HL-60/S4 treated with phorbol 12-myristate 13-acetate at 8.2 ng/mL for 4 days and 3 days (cell line): Measurements from ENCODE around the gene WWOX.

Experiments
- in situ Hi-C: fragments of 300-500 bp; cut with MboI; formaldehyde crosslinking; loops from 2 replicates; pipeline ENCODE4 v1.15.0; 2022; ENCODE audit warnings: low sequenced_read_pairs

WWOX gene

DNA sequence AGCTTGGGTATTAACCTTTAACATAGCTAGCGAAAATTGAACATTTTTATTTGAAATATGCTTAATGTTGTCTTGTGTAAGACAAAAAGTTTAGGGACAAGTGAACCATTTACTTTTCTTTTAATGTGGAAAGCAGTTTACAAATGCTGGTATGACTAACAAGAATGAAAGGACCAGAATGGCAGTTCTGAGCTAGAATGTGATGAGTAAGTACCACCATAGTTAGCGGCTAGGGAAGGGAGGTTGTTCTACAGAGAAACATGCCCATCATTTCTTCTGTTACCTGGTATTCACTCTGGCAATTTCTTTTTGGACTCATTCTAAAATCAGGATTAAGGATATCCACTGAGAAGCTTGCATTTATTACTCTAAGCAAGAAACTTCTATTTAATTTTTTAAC lies 121.1 kb downstream of the WWOX start:
- in situ Hi-C loops, result no loop called here

DNA sequence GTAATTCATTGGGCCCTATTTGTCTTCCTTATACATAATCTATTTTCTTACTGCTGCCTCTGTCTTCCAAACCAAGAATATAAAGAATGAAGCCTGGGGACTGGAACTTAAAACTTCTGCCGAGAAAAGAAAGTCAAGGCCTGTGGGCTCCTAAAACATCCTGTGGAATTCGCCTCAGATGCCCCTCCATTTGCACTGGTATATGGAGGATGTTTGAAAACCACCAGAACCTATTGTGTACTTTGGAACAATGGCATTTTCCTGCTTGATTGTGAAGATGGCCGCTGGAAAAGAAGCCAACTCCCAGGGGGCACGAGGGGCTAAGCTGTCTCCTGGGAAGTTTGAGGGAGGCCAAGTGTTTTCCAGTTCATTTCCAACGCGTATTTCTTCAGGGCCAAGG lies 122.4 kb downstream of the WWOX start:
- in situ Hi-C loops, result no loop called here

DNA sequence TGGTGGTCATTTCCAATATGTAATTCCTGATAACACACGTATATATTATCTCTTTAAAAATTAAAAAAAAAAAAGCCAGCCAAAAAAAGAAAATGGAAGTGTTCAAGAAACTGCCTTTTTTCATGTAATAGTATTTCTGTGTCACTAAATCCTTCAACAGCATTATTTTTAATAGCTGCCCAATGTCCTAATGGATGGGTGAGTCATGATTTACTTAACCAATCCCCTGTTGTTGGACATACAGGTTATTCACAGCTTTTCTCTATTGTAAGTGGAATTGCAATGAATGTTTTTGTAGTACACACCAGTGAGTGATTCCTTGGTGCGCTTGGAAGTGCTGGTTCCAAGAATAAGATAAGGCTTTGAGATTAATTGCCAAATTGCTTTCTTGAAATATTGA lies 124.9 kb downstream of the WWOX start:
- in situ Hi-C loops, result no loop called here

DNA sequence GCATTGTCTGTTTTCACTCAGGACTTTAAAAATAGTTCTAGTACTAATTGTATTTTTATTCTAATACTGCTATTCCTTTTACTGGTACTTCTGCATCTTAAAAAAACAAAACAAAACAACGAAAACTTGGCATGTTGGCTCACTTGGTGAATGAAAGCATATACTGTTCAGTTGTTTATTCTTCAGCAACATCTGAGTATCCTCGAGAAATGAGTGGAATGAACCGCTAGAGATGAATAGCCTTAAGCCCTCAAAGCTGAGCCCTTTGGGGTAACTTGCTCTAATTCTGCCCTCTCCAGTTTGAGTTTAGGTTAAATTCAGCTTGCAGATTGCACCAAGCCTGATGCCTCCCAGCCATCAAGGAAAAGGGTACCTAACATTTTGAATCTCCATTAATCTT lies 126.5 kb downstream of the WWOX start:
- in situ Hi-C loops, result no loop called here

DNA sequence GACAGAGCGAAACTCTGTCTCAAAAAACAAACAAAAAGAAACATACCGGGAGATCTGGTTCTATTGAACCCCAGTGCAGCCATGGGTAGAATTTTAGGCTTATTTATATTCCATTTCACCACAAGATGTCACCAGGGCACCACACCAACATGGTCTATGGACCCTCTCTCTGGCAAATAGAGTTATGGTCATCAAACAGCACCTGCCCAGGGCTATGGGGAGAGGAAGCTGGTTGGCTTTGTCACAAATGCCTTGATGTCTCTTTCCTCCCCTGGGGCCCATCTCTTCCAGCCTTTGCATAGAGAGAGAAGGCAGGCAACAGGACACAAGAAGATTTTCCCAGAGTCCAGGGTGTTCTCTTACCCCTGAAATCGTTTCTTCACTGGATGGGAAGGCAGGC lies 128.4 kb downstream of the WWOX start:
- in situ Hi-C loops, result no loop called here

DNA sequence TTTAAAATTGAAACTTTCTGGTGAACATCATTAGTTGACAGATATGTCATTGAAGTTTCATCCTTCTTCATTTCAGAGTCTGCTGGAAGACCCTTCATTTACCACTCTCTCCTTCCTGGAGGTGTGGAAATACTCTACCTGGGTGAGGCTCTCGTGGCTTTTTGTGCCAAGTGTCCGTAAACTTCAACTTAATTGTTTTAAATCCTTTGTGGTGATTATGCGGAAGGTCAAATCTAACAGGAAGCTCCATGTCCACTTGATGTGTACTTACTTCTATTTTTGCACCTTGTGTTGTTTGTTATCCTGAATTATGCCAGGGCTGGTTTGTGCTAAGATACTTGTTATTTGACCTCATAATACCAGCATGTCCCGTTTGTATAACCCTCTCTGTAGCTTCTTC lies 129.2 kb downstream of the WWOX start:
- in situ Hi-C loops, result no loop called here

DNA sequence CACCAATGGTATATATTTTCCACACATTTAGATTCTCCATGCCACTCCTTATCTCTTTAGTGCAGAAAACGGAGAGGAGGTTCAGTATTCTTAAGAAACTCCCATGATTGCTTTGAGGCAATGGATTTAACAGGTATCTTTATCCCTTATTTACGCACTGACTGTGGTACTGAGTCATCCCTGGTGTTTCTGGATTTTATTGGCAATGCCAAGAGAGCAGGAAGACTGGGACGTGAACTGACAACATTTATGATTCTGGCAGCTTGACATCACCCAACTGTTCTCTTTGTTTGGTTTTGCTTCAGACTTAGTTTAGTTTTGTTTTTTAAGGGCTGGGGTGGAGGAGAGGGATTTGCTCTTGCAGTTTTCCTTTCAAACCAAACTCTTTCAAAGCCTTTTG lies 131.4 kb downstream of the WWOX start:
- in situ Hi-C loops, result no loop called here

DNA sequence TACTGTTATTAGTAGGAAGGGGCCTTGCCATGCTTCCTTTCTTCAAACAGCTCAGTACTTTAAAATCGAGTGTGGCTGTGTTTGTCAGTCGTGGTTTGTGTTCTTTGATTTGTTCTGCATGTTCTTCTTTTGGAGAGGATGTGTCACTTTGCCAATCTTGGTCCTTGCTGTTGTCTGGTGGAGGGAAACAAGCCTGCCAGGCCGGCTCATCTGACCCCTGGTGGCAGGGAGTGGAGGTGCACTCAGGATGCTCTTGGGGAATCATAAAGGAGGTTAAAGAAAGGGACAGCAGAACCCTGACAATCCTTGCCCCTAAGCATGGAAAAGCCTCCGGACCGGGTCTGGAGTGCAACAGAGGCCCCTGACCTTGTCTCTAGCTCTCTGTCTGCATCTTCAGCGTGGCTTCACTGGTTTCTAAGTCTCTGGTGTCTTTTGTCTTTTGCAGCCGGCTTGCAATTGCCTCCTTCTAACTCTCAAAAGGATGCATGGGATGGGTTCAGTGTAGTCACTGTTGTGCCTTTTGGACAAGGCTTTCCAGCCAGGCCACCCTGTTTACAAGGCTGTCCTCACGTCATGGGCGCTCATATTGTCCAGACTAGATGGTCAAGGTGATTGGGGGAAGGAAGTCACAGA lies 135.8 kb downstream of the WWOX start:
- in situ Hi-C loops, result no loop called here

DNA sequence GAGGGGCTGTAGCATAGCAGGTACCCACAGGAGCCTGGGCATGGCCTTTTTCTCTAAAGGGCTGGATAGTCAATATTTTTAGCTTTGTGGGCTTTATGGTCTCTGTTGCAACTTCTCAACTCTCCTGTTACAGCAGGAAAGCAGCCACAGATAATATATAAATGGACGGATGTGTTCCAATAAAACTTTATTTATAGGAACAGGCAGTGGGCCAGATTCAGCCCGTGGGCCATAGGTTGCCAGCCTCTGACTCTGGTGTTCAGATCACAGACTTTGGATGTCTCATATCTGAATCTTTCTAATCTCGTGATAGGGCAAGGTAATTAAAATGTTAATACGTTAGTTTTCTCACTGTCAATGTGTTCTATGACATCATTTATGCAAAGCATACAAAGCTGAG lies 136.4 kb downstream of the WWOX start:
- in situ Hi-C loops, result no loop called here

DNA sequence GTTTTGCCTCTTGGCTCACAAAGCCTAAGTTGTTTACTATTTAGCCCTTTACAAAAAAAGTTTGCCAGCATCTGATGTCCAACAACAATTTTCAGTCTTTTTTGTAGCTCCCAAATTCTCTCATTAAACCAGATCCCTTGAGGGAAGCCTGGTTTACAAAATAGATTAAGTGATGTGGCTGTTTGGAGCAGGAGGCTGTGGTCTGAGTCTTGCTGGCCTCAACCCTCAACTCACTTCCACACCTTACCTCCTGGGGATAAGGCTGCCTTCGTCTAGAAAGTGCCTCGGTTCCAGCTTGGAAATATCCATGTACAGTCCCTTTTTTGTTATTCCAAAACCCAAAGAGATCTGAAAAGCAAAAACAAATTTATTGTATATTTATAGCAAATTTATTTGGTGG lies 138.4 kb downstream of the WWOX start:
- in situ Hi-C loops, result no loop called here

DNA sequence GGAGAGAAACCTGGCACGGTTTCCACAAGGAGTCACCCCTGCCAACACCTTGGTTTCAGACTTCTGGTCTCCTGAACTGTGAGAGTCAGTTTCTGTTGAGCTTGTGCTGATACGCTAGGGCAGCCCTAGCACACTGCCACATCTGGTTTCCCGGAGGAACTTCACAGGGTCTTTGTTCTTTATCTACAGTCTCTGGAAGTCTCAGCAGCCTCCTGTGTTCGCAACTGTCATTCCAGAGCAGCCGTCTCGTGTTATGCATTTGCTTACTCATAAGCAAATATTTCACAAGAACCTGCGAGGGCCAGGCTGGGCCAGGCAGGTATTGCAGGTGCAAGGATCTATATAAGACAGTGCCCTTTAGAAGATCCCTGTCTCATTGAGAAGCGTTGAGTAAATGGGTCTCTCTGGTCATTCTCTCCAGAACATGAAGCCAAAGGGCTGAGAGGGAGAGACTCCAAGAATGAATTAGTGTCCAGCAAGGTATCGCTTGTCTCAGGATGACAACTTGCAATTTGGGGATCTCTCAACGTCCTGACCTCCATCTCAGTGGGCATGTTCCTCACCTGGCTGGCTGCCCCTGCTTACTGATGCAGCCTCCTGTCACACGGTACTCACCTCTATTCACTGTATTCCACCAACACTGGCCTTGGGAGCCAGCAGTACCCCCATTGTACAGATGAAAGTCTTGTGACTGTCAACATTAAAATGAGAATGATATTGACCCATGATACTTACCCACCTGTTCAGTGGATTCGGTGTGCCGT lies 141.2 kb downstream of the WWOX start:
- in situ Hi-C loops, result no loop called here

DNA sequence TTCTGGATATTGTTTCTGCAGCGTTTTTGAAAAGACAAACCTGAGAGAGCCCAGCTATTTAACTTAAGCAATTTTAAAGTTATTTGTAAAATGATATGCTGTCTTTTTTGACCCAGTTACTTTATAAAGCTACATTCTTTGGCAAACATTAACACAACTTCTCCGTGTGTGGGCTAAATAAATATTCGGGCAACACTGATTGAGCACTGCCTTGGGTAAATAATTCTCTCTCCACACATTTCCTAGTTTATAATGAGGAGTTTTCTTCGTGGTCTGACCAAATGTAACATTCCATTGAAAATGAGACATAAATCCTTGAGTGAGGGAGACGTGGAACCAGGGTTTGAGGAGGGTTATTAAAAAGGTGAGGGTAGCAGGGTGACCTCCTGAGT lies 142.8 kb downstream of the WWOX start:
- in situ Hi-C loops, result no loop called here

DNA sequence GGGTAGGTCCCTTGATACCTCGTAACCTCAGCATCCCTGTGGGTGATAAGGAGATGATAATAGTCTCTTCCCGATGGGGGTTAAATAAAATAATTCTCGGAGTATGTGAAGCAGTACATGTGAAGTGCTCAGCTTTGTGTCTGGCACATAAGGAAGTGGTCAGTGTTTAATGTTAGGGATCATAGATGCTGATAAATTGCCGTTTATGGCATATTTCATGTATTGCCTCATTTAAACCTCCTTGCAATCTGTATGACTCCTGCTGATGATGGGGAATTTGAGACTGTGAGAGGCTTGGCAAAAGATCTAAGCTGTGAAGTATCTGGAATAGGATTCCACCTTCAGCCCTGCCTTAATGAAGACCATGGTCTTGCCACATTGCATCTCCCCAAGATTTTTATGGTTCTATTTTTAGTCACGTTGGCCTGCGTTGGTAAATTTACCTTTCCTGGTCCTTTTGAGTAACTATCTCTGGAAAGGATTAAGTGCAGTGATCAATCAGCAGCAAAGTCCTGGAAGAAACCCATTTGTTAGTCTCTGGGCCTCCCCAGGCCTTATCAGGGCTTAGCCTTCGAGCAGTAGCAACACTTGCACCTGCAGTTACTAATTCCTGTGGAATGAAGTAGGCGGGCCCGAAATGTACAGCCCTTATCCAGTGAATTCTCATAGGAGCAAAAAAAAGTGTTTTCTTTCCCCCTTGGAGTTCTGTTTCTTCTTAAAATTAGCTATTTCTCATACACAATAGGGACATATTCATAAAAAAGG lies 144.9 kb downstream of the WWOX start:
- in situ Hi-C loops, result no loop called here

DNA sequence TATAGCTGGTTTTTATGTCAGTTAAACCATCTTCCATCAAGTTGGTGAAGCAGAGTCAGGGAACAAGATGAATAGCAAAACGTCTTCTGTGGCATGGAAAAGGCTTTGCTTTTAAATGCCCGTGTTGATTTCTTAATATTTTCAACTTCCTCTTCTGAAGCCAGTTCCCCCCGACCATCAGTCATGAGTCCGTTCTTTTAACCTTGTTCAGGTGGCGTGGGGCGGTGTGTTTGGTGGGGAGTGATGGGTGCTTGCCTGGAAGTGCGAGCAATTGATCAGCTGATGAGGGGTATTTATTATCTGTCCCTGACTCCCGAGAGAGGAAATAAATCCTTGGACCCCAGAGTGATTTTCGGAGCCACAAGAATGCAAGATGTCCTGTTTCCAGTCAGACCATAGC lies 147.1 kb downstream of the WWOX start:
- in situ Hi-C loops, result no loop called here

DNA sequence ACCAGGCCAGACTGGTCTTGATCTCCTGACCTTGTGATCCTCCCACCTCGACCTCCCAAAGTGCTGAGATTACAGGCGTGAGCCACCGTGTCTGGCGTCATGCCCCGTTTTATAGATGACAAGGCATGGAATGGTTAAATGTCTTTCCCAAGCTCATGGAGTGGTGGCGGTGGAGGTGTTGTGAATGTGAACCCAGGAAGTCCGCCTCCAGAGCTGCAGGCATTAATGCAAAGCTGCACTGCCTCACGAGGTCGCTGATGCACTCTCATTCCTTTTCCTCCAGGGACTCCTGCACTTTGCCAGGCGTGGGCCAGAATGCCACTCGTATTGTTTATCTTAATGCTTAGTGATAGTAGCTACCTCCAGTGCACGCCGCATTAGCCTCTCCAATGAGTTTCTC lies 149.6 kb downstream of the WWOX start:
- in situ Hi-C loops, result no loop called here

DNA sequence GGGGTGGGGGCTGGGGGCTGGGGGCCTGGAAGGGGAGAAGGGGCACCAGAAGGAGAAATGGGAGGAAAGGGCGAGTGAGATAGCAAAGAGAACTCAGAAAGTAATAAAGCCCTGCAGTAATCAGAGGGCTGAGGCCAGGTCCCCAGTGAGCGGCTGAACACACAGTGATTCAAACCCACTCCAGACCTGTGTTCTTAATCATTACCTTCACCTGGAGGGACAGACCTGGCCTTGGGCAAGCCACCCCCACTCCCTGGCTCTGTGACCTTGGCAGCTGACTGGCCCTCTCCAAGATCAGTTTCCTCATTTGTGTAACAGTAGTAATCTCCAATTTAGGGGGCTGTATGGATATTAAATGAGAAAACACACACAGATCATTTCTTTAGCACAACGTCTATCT lies 150.4 kb downstream of the WWOX start:
- in situ Hi-C loops, result no loop called here

DNA sequence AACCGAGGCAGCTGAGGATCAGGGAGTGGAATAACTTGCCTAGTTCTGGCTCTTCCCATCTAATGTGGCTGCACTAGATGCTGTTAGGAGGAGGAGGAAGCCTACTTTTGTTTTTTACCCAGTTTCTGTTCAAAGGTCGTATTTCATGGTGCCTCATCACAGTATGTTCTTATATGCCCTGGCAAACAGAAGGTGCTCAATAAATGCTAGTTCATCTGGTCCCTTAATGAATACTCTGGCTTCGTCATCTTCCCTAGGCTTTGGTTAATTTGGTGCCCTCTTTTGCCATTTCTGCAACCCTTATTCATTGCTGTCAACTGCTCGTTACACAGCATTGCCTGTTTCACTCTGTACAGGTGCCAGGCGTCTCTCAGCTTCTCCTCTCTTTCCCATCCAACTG lies 151.7 kb downstream of the WWOX start:
- in situ Hi-C loops, result no loop called here

DNA sequence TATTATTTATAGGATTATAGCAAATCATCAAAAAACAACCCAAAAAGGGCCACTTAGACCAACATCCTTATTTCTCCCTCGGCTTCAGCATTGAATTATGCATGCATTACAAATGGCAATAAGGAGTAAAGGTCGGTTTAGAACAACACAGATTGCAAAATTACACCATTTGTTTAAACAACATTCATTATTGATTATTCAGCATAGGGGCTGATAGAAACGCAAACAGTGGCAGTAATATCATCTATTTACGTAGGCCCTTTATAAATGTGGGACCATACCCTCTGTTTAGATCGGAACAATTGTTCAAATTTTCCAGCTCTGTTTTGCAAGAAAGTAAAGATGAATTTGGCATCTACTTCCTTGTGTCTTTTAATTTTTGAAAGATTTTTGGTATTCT lies 153.3 kb downstream of the WWOX start:
- in situ Hi-C loops, result no loop called here

DNA sequence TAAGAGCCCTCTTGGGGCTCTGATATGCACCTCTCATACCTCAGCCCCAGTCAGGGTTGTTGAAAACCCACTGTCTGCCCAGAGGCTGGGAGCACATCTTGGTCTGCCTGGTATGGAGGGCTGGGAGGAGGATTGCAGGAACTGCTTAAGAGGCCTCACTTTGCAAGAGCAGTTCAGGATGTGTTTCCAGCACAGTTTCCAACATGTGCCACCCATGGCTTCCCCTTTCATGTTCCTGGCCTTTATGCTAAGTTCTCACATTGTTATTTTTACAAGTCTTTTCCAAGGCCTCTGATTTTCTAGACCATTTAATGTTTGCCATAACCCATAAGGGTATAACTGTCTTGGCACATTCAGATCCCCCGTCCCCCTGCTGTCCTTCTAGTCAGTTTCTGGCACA lies 155.4 kb downstream of the WWOX start:
- in situ Hi-C loops, result no loop called here

DNA sequence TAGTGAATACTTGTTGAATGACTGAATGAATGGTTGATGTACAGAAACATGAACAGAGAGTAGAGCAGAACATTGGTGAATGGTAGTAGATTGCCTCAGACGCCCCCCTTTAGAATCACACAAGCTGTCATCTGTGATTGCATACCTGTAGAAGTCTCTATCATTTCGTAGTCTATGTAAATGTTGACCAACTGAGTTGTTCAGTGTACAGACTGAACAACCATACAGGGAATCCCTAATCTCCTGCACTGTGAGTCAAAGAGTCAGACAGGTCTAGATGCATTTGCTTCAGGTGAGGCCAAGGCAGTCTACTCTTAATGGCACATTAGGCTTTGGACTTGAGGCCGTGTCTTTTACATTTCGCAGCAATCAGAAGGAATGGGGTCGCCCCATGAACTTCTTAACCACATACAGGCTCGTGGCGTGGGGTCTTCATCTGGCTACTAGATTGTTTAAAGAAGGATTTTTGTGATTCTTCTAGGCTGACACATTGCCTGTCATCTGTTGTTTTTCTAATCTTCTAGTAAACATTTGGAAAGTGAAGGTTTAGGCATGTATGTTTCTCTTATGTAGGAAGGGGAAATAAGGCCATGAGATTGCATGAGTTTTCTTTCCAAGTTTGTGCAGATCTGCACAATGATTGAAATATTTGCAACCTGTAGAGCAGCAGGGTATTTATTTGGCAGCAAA lies 157.4 kb downstream of the WWOX start:
- in situ Hi-C loops, result no loop called here

DNA sequence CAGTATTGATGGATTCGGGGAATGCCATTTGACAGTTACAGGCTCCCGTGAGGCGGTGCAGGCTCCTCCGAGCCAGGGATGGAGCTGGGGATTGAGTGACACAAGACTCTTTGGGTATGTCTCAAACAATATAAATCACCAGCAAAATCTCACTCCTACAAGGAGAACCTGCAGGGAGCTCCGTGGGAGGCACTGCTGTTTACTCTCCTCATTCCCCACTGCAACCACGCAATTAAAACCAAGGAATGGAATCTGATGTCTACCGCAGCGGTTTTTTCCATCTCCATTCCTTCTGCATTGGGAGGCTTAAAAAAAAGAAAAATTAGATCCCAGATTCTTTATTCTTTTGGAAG lies 157.9 kb downstream of the WWOX start:
- in situ Hi-C loops, result no loop called here
